Measurements from ENCODE around the gene TTC27. TPM values are rescaled to one million over a fixed set of nuclear protein-coding genes. Genes with fewer than 3 reads are reported as not detected.

TTC27 gene
- polyA plus RNA-seq, 1 donor (not counting 4 experiments of a cell fraction or from before 2014, with no cell fraction given) = 28.7 TPM

DNA sequence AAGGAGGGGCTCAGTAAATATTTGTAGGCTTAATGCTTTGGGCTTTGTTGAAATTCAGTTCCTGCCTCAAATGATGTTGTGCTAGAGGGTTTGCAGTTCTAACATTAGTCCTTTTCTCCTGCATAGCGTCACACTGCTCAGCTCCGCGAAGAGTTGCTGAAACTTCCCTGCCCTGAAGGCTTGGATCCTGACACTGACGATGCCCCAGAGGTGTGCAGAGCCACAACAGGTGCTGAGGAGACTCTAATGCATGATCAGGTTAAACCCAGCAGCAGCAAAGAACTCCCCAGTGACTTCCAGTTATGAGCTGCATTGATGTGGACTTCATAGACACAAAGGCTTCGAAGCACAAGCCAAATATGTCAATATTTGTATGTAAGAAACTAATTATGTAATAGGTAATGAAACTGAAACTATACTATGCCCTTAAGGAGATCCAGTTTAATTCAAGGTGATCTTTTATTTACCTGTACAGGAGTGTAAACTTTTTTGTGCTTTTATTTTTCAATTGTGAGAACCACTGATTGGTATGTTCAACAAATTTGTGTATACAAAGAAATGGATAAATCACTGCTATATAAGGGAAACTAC lies 10.2 kb upstream of the TTC27 start:
- dilution Hi-C loops (cut with MboI; ENCODE audit: extremely low pct_ligation_motif_present, low sequenced_read_pairs) = no loop called here
- TF ChIP-seq, protein P1, sequence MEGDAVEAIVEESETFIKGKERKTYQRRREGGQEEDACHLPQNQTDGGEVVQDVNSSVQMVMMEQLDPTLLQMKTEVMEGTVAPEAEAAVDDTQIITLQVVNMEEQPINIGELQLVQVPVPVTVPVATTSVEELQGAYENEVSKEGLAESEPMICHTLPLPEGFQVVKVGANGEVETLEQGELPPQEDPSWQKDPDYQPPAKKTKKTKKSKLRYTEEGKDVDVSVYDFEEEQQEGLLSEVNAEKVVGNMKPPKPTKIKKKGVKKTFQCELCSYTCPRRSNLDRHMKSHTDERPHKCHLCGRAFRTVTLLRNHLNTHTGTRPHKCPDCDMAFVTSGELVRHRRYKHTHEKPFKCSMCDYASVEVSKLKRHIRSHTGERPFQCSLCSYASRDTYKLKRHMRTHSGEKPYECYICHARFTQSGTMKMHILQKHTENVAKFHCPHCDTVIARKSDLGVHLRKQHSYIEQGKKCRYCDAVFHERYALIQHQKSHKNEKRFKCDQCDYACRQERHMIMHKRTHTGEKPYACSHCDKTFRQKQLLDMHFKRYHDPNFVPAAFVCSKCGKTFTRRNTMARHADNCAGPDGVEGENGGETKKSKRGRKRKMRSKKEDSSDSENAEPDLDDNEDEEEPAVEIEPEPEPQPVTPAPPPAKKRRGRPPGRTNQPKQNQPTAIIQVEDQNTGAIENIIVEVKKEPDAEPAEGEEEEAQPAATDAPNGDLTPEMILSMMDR (optimal IDR thresholded peaks at IDR 0.05 in 1 of 3, IDR thresholded peaks at IDR 0.05 in 1 of 3, conservative IDR thresholded peaks at IDR 0.05 in 1 of 3; ENCODE audit: extremely low read depth in 1 of 3, insufficient read depth in 2 of 3, low read length in 3 of 3) = no peak
- no peak for TF ChIP-seq EZH2 (IDR thresholded peaks at IDR 0.05; ENCODE audit: low read length)

DNA sequence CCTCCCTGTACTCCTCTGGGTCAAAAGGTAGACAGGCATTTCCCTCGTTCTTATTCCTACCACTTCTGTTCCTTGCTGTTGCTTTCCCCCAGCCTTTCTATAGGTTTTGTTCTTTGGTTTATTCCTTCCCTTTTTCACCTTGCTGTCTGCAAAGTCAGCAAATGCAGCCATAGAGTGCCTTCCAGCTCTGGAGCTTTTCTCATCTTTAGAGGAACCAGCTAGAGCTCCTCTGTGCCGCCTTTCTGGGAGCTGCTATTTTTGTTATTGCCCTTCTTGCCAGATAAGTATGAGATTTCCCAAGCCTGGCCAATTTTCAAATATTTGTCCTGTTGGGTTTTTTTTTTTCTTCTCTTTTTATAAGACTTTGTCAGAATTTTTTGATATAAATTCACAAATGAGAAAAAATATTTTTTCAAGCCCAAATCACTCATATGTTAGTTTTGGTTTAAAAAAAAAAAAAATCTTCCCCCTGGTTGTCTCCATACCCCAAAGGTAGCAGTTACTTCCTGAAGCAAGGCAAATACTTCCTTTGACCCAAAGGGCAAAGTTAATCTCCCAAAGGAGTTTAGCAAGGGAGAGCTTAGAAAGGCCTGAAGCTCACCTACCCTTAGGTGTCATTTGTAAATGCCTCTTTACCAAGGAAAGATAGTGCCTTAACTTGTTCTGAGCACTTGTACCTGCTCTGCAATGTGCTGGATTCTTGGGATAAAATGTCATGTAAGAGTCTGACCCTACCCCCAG lies 5.1 kb upstream of the TTC27 start:
- H3K36me3 ChIP-seq (ENCODE audit: control insufficient read depth in 2 of 2, extremely low read depth in 1 of 2, insufficient read depth in 2 of 2, low read length in 2 of 2) = peaks cover 4 to 10% of the 10 kb centered on the region in 2 experiments
- dilution Hi-C loops (cut with MboI; ENCODE audit: extremely low pct_ligation_motif_present, low sequenced_read_pairs) = no loop called here
- H3K9ac ChIP-seq (ENCODE audit: control insufficient read depth, extremely low read depth, insufficient read depth, low read length) = no peak overlapping the region
- peaks cover 5% of the 10 kb centered on the region for H3K4me1 ChIP-seq (ENCODE audit: control insufficient read depth, extremely low read depth, insufficient read depth, low read length)
- H3K4me2 ChIP-seq (ENCODE audit: control insufficient read depth, extremely low read depth, insufficient read depth, low read depth, low read length) = no peak overlapping the region
- no peaks in the 10 kb centered on the region for H3K27me3 ChIP-seq (ENCODE audit: control insufficient read depth, extremely low read depth, insufficient read depth, low read length)
- no peak overlapping the region for H3K4me3 ChIP-seq (ENCODE audit: control insufficient read depth in 2 of 3, extremely low read depth in 1 of 3, insufficient read depth in 2 of 3, low read depth in 1 of 3, low read length in 3 of 3)
- DNase-seq (ENCODE audit: low read depth, low spot score) (no peak), FAIRE-seq (no peak)
- H3K79me2 ChIP-seq (ENCODE audit: control insufficient read depth, insufficient read depth, low read length) = no peaks in the 10 kb centered on the region
- no peaks in the 10 kb centered on the region for H4K20me1 ChIP-seq (ENCODE audit: control insufficient read depth, extremely low read depth, insufficient read depth, low read length)
- TF ChIP-seq, protein P1 (optimal IDR thresholded peaks at IDR 0.05 in 1 of 3, IDR thresholded peaks at IDR 0.05 in 1 of 3, conservative IDR thresholded peaks at IDR 0.05 in 1 of 3; ENCODE audit: extremely low read depth in 1 of 3, insufficient read depth in 2 of 3, low read length in 3 of 3) = no peak
- no peak for TF ChIP-seq EZH2 (IDR thresholded peaks at IDR 0.05; ENCODE audit: low read length)
- no peak overlapping the region for H2AFZ ChIP-seq (ENCODE audit: control insufficient read depth, low read length)
- H3K27ac ChIP-seq (ENCODE audit: control insufficient read depth, insufficient read depth, low read length) = no peak overlapping the region
- H3K9me1 ChIP-seq (ENCODE audit: control insufficient read depth, extremely low read depth, insufficient read depth, low read length) = no peaks in the 10 kb centered on the region
- H3K9me3 ChIP-seq (ENCODE audit: control insufficient read depth, low read depth, low read length) = no peaks in the 10 kb centered on the region

More for the DNA sequence above, 10.2 kb upstream of the TTC27 start:
- DNase-seq (ENCODE audit: low read depth, low spot score) (no peak), FAIRE-seq (no peak)
- Histone ChIP-seq H4K20me1 (ENCODE audit: control insufficient read depth, extremely low read depth, insufficient read depth, low read length) (no peaks in the 10 kb centered on the region), H3K27me3 (ENCODE audit: control insufficient read depth, extremely low read depth, insufficient read depth, low read length) (no peaks in the 10 kb centered on the region), H2AFZ (ENCODE audit: control insufficient read depth, low read length) (no peak overlapping the region), H3K9me3 (ENCODE audit: control insufficient read depth, low read depth, low read length) (no peaks in the 10 kb centered on the region), H3K9ac (ENCODE audit: control insufficient read depth, extremely low read depth, insufficient read depth, low read length) (no peak overlapping the region), H3K4me3 (ENCODE audit: control insufficient read depth in 2 of 3, extremely low read depth in 1 of 3, insufficient read depth in 2 of 3, low read depth in 1 of 3, low read length in 3 of 3) (no peak overlapping the region), H3K79me2 (ENCODE audit: control insufficient read depth, insufficient read depth, low read length) (no peaks in the 10 kb centered on the region), H3K36me3 (ENCODE audit: control insufficient read depth in 2 of 2, extremely low read depth in 1 of 2, insufficient read depth in 2 of 2, low read length in 2 of 2) (peaks cover 9 to 28% of the 10 kb centered on the region in 2 experiments), H3K4me2 (ENCODE audit: control insufficient read depth, extremely low read depth, insufficient read depth, low read depth, low read length) (no peak overlapping the region), H3K9me1 (ENCODE audit: control insufficient read depth, extremely low read depth, insufficient read depth, low read length) (no peaks in the 10 kb centered on the region), H3K4me1 (ENCODE audit: control insufficient read depth, extremely low read depth, insufficient read depth, low read length) (no peaks in the 10 kb centered on the region), H3K27ac (ENCODE audit: control insufficient read depth, insufficient read depth, low read length) (no peak overlapping the region)

Measured in keratinocyte (primary cell).